Left forelimb (tissue), 1 donor: ENCODE measurements around the gene PLXDC2.
"Not testable (repeated sequence)": the region's sequence is repeated elsewhere in the genome, so short reads cannot be mapped to it uniquely, and the experiment has no call there.

Experiments used
- DNase-seq: peaks from one replicate; pipeline ENCODE4 v3.0.0-alpha.2; 2018; ENCODE audit warnings: low spot score

The PLXDC2 gene

GRCh38 chr10:20114179-20114578, 297.9 kb downstream of the PLXDC2 start:
- no peak for DNase-seq

- DNase-seq, result no peak
Measured at GRCh38 chr10:20115894-20116293, 299.7 kb downstream of the PLXDC2 start.

GRCh38 chr10:20117471-20117870, 301.2 kb downstream of the PLXDC2 start:
- no peak for DNase-seq

GRCh38 chr10:20118119-20118518, 301.9 kb downstream of the PLXDC2 start:
- no peak for DNase-seq

GRCh38 chr10:20128811-20129210, 312.6 kb downstream of the PLXDC2 start:
- DNase-seq, result no peak

GRCh38 chr10:20132816-20133215, 316.6 kb downstream of the PLXDC2 start:
- no peak for DNase-seq

- no peak for DNase-seq
Measured at GRCh38 chr10:20133669-20134189, 317.5 kb downstream of the PLXDC2 start.

- no peak for DNase-seq
Measured at GRCh38 chr10:20142311-20142710, 326.1 kb downstream of the PLXDC2 start.

- no peak for DNase-seq
Measured at GRCh38 chr10:20144268-20144667, 328.0 kb downstream of the PLXDC2 start.

- no peak for DNase-seq
Measured at GRCh38 chr10:20146004-20146403, 329.8 kb downstream of the PLXDC2 start.

GRCh38 chr10:20147684-20148083, 331.5 kb downstream of the PLXDC2 start:
- DNase-seq, result no peak

- DNase-seq, result no peak
Measured at GRCh38 chr10:20156511-20156910, 340.3 kb downstream of the PLXDC2 start.

- DNase-seq, result no peak
Measured at GRCh38 chr10:20157314-20157713, 341.1 kb downstream of the PLXDC2 start.

- no peak for DNase-seq
Measured at GRCh38 chr10:20158086-20158485, 341.9 kb downstream of the PLXDC2 start.

- no peak for DNase-seq
Measured at GRCh38 chr10:20162123-20162522, 345.9 kb downstream of the PLXDC2 start.

GRCh38 chr10:20166096-20166675, 350.0 kb downstream of the PLXDC2 start:
- DNase-seq, result no peak

GRCh38 chr10:20170661-20171060, 354.4 kb downstream of the PLXDC2 start:
- DNase-seq, result no peak

- no peak for DNase-seq
Measured at GRCh38 chr10:20173046-20173445, 356.8 kb downstream of the PLXDC2 start.

GRCh38 chr10:20175719-20176118, 359.5 kb downstream of the PLXDC2 start:
- no peak for DNase-seq

- DNase-seq, result no peak
Measured at GRCh38 chr10:20180766-20181165, 364.5 kb downstream of the PLXDC2 start.

- no peak for DNase-seq
Measured at GRCh38 chr10:20181434-20181833, 365.2 kb downstream of the PLXDC2 start.

- no peak for DNase-seq
Measured at GRCh38 chr10:20185116-20185515, 368.9 kb downstream of the PLXDC2 start.

- not testable (repeated sequence) for DNase-seq
Measured at GRCh38 chr10:20191392-20191791, 375.2 kb downstream of the PLXDC2 start.

- no peak for DNase-seq
Measured at GRCh38 chr10:20195076-20195475, 378.8 kb downstream of the PLXDC2 start.
